Right lobe of liver (tissue), 6 donors: Measurements from ENCODE around the gene TLE2. TPM values are rescaled to one million over a fixed set of nuclear protein-coding genes. Genes with fewer than 3 reads are reported as not detected.
"Not testable (repeated sequence)": the region's sequence is repeated elsewhere in the genome, so short reads cannot be mapped to it uniquely, and the experiment has no call there.

ENCODE experiments used
- ATAC-seq, 4 donors: fragments of 200-7000 bp; cut with Tn5 transposase; one replicate each; pipeline ENCODE4 v1.9.1; 2020; ENCODE audit warnings: mild to moderate bottlenecking in 4 of 4, moderate library complexity in 4 of 4
- DNase-seq, 3 donors: peaks; one replicate each; pipeline ENCODE4 v3.0.0-alpha.2; 2020
- H3K27ac ChIP-seq, 3 donors: fragments of 200-600 bp; one replicate each; pipeline ENCODE4 v1.8.0; 2022
- H3K27me3 ChIP-seq, 2 donors: fragments of 200-600 bp; one replicate each; pipeline ENCODE4 v1.8.0; 2022
- H3K36me3 ChIP-seq, 4 donors: fragments of 200-600 bp; sonication (generic) in 1 of 4; one replicate each; pipeline versions ENCODE4 v1.5.1 to v1.8.0; 2017 to 2022; ENCODE audit warnings: control low read depth in 1 of 4
- H3K4me1 ChIP-seq, 4 donors: fragments of 200-600 bp; sonication (generic) in 1 of 4; one replicate each; pipeline versions ENCODE4 v1.5.1 to v1.8.0; 2017 to 2022; ENCODE audit warnings: control low read depth in 1 of 4
- H3K4me3 ChIP-seq, 3 donors: fragments of 200-600 bp; one replicate each; pipeline ENCODE4 v1.8.0; 2022
- H3K9me3 ChIP-seq, 4 donors: fragments of 200-600 bp; sonication (generic) in 1 of 4; one replicate each; pipeline versions ENCODE4 v1.5.1 to v1.8.0; 2017 to 2022; ENCODE audit warnings: control low read depth in 1 of 4
- CTCF ChIP-seq, 4 donors: fragments of 200-600 bp in 3 of 4; fragments of 450-650 bp in 1 of 4; IDR thresholded peaks; one replicate each; pipeline versions ENCODE4 v1.5.1 to v1.8.0; 2016 to 2022; ENCODE audit warnings: antibody characterized with exemption in 4 of 4, mild to moderate bottlenecking in 2 of 4
- POLR2A ChIP-seq: fragments of 450-650 bp; IDR thresholded peaks from one replicate; pipeline ENCODE4 v1.6.1; 2017; ENCODE audit warnings: antibody characterized with exemption, mild to moderate bottlenecking
- WGBS: methylation state at CpG from one replicate; pipeline ENCODE4 v1.1.6; 2018; ENCODE audit warnings: low coverage, low lambda C conversion rate; ENCODE audit not compliant: insufficient coverage; ENCODE audit errors: missing lambda C conversion rate; 5-methylcytosine and 5-hydroxymethylcytosine counted together
- intact Hi-C, 2 donors: fragments of 100-400 bp; cut with DNase I; formaldehyde crosslinking; loops; one replicate each; pipeline versions ENCODE4 v1.11.2 to v1.14.1; 2022
- total RNA-seq, 6 experiments: library from RNA; depleted of rRNA in 2 of 6; stranded (reverse); fragments of >200 nt in 2 of 6; fragmentation: NEBNext Ultra II Directional in 3 of 6; extraction: Animal tissue kit (Norgen Biotek cat#: 25700) in 3 of 6; gene quantifications; one replicate each; pipeline versions ENCODE4 v1.1.0 to v1.2.4, GENCODE V29; 2016 to 2023
- donor health status: DM: no; HTN: yes; CAD: no.
- donor health status: DM: no; HTN: no; CAD: no.
- donor health status: DM: no; HTN: no; CAD: no.
- donor health status: DM: no; HTN: yes; CAD: no.
- donor health status: DM: no; HTN: yes; CAD: no.

The TLE2 gene
- total RNA-seq, 6 experiments from 2014 or later, result 6.1 to 20.6 (median 9.3) TPM

GRCh38 chr19:3015126-3016057 is 13.7 kb downstream of the TLE2 start:
- H3K27ac ChIP-seq, result no peak overlapping the region
- H3K9me3 ChIP-seq, result no peaks in the 10 kb centered on the region
- intact Hi-C loops, result no loop called here
- no peaks in the 10 kb centered on the region for H3K36me3 ChIP-seq
- TF ChIP-seq POLR2A (no peak), CTCF (IDR thresholded peaks at IDR 0.05) (no peak)
- ATAC-seq, result no peak
- no peak overlapping the region for H3K4me3 ChIP-seq
- DNase-seq, result no peak
- WGBS, result 78% methylated on average over 6 of the region's 22 CpGs
- no peaks in the 10 kb centered on the region for H3K27me3 ChIP-seq
- H3K4me1 ChIP-seq, result no peaks in the 10 kb centered on the region

GRCh38 chr19:3014135-3014534 is 14.9 kb downstream of the TLE2 start:
- no peak for ATAC-seq
- H3K27me3 ChIP-seq, result no peaks in the 10 kb centered on the region
- H3K36me3 ChIP-seq, result no peaks in the 10 kb centered on the region

GRCh38 chr19:3013263-3013725 is 15.8 kb downstream of the TLE2 start:
- Histone ChIP-seq H3K4me1 (no peaks in the 10 kb centered on the region), H3K27me3 (no peaks in the 10 kb centered on the region), H3K27ac (no peak overlapping the region), H3K36me3 (no peaks in the 10 kb centered on the region), H3K9me3 (no peaks in the 10 kb centered on the region), H3K4me3 (no peak overlapping the region)
- 60% methylated on average over 3 of the region's 7 CpGs for WGBS
- DNase-seq (no peak), ATAC-seq (peak in 2 of 4 donors; percentile 30 to 41)
- TF ChIP-seq POLR2A (no peak), CTCF (IDR thresholded peaks at IDR 0.05) (no peak)
- intact Hi-C loops, result no loop called here

More at GRCh38 chr19:3014135-3014534, 14.9 kb downstream of the TLE2 start:
- Histone ChIP-seq H3K4me1 (no peaks in the 10 kb centered on the region), H3K9me3 (no peaks in the 10 kb centered on the region), H3K4me3 (no peak overlapping the region), H3K27ac (no peak overlapping the region)
- DNase-seq, result no peak
- TF ChIP-seq POLR2A, result no peak
- TF ChIP-seq CTCF (IDR thresholded peaks at IDR 0.05), result no peak
- 100% methylated on average over 4 of the region's 8 CpGs for WGBS
- intact Hi-C loops, result no loop called here

- no peak overlapping the region for H3K4me3 ChIP-seq
- no peaks in the 10 kb centered on the region for H3K36me3 ChIP-seq
Observed at GRCh38 chr19:3012621-3013262, 16.3 kb downstream of the TLE2 start.

GRCh38 chr19:3012059-3012458 is 17.0 kb downstream of the TLE2 start:
- H3K27ac ChIP-seq, intact Hi-C loops, H3K4me1 ChIP-seq, ATAC-seq, H3K9me3 ChIP-seq, H3K4me3 ChIP-seq, DNase-seq, H3K36me3 ChIP-seq, H3K27me3 ChIP-seq: not testable (repeated sequence)
- 78% methylated on average over 6 of the region's 13 CpGs for WGBS

More at GRCh38 chr19:3012621-3013262, 16.3 kb downstream of the TLE2 start:
- intact Hi-C loops, result no loop called here
- no peak for DNase-seq
- 93% methylated on average over 13 of the region's 16 CpGs for WGBS
- Histone ChIP-seq H3K4me1 (no peaks in the 10 kb centered on the region), H3K27ac (no peak overlapping the region), H3K27me3 (no peaks in the 10 kb centered on the region), H3K9me3 (no peaks in the 10 kb centered on the region)
- no peak for TF ChIP-seq POLR2A
- TF ChIP-seq CTCF (IDR thresholded peaks at IDR 0.05), result no peak
- ATAC-seq, result no peak
